Stimulated activated CD4-positive, alpha-beta T cell treated with anti-CD3 and anti-CD28 coated beads, Interleukin-12 subunit alpha, Interleukin-12 subunit beta, amount 100 ng/mL, for 24 hours (primary cell): ENCODE results near the gene KLK13.

Experiments
- DNase-seq, 2 experiments: peaks; one replicate each; pipeline ENCODE4 v3.0.0-alpha.2; 2020; ENCODE audit warnings: low read depth in 2 of 2

Gene KLK13

DNA sequence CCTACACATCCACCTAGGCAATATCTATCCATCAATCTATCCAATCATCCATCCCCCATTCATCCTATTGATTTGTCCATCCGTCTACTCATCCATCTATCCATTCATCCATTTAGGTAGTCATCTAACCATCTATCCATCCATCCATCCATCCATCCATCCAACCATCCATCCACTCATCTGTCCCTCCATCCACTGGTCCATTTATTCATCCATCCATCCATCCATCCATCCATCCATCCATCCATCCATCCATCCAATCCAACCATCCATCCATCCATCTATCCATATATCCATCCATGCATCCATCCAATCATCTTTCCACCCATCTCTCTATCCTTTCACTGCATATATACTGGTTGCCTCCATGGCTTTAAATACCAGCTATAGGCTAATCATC is 3.9 kb downstream of the KLK13 start:
- DNase-seq = no peak

DNA sequence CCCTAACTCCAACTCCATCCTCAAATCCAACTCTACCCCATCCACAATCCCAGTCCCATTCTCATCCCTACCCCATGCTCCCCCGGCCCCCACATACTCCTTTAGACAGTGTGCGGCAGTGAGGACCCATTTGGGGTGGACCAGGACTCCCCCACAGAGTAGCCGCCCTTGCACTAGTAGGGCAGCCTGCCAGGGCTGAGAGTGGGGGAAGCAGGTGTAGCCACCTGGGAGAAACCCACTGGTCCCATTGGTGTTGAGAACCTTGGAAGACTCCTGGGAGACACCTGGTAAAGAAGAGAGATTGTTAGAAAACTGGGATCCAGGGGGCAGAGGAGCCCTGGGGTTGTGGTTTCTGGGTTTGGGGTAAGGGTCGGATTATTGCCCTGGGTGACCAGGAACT is 4.6 kb downstream of the KLK13 start:
- DNase-seq = no peak

DNA sequence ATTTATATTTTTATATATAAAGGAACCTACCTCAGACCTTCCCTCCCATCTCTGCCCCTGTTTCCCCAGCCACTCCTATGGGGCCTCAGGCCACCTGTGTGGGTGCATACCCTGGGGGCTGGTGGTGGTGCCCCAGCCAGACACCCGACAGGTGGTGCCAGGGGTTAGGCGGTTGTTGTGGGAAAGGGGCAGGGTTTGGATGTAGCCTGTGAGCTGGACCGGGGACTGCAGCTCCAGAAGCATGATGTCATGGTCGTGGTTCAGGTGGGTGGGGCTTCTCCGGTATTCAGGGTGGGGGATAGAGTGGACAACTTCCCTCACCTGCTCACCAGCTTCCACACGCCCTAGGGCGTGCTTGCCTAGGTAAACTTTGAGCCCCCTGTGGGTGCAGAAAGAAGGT is 5.2 kb downstream of the KLK13 start:
- no peak for DNase-seq

DNA sequence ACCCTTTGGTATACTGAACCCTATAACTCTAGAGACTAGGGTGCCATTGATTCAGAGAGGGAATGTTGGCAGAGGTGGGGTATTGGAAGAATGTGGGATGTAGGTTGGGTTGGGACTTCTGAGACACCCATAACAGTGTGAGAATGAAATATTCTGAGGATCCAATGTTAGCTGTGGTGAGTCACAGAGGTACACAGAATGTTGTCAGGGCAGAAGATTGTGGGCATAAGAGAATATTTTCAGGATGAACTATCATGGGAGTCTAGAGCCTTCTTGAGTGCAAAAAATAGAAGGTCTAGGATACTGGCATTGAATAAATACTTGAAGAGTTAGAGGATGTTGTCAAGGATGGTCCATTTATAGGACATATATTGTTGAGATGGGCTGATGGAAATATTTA is 9.0 kb downstream of the KLK13 start:
- DNase-seq = no peak

DNA sequence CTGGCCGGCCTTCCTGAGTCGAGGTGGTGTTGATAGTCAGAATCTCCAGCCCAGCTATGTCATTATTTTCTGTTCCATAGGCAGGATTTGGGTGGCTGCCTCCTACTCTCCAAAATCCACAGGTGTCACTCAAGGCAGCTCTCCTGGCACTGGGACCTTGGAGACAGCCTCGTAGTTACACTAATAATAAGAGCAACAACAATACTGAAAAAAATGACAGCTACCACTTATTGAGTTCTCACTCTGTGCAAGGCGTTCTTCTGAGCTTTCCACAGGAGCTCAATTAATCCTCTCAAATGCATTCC is 17.9 kb downstream of the KLK13 start:
- no peak for DNase-seq

DNA sequence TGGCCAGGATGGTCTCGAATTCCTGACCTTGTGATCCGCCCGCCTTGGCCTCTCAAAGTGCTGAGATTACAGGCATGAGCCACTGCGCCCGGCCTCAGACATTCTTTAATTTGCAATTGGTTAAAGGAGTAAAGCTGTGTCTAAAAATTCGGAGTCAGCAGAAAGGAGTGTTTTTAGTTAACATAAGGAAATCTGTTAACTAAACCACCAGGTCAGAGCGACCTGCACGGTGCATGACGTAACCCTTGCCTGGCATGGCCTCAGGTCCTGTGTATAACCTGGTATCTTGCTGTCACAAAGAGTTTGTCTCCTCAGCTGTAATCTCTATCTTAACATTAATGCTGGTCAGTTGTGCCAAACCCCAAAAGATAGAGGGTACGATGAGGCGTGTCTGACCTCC is 20.6 kb downstream of the KLK13 start:
- DNase-seq = no peak

DNA sequence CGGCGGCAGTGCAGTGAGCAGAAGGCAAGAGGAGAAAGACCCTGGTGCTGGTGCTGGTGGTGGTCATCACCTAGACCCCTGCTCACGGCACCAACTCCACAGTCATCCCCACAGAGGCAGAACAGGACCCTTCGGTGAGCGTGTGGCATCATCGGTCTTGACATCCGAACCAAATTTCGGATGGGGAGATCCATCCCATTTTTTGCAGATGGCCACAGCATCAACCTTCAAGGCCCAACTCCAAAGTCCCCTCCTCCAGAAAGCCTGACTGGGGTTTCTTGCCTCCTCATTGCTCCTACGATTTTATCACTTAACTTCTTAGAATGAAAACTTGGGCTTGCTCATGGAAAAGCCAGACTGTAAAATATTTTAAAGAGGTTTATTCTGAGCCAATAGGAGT is 21.4 kb downstream of the KLK13 start:
- DNase-seq = no peak

DNA sequence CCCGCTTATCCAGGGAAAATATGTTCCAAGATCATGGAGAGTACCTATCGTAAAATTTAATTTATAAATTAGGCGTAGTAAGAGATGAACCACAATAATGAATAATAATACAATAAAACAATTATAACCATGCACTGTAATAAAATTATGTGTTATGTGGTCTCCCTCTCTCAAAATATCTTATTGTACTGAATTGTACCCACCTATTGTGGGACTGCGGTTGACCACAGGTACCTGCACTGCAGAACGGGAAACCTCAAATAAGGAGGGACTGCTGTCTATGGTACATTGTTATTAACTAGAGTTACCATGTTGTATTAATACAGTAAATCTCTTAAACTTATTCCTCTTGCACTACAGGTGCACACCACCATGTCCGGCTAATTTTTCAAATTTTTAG is 24.7 kb downstream of the KLK13 start:
- no peak for DNase-seq

DNA sequence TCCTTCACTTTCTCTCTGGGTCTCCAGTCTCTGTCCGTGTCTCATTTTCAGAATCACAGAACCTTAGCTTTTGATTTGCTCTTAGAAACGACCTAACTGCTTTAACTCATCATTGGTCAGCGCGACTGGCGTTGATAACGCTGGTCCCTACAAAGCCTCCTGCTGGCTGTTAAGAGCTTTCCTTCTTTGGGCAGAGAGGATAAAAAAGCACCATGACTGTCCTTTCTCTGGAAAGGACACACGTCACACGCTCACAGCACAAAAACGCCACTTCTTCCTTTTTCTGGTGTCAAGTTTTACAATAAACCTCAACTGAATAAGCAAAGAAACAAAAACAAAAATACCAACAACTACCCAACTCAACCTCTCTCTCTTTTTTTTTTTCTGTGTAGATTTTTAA is 28.4 kb downstream of the KLK13 start:
- no peak for DNase-seq

DNA sequence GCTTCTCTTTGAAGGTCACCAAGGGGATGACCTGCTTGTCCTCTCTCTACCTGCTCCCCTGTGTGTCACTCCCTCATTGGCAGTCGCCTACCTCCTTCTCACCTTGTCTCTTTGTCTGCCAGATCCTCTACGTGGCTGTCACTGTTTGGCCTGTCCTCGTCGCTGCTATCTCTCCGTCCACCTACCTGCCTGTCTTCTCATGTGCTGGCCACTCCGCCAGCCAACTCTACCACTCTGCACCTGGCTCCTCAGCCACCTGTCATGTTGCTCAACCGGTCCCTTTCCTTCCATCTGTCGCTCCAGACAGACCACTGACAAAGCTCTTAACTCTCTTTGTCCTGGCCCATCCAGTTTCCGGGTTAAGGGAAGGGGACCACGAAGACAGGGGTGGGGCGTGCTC is 30.2 kb downstream of the KLK13 start, which contains the start of gene KLK12:
Gene KLK12, minus strand, starts transcription at position 299 of the 400 bp plus-strand sequence. CDS start 381 bp downstream, outside the sequence.
- DNase-seq = no peak

DNA sequence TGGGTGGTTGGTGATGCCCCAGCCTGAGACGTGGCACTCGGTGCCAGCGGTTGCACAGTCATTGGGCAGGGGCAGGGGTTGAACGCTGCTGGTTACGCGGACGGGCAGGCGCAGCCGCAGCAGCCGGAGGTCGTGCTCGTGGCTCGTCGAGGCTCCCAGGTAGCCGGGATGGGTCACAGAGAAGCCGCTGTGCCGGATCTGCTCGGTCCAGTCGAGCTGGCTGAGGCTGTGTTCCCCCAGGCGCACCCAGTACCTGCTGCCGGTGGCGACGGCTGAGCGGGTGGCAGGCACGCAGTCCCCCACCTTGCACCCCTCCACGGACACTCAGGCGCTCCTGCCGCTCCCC is 33.0 kb downstream of the KLK13 start:
- DNase-seq = no peak

DNA sequence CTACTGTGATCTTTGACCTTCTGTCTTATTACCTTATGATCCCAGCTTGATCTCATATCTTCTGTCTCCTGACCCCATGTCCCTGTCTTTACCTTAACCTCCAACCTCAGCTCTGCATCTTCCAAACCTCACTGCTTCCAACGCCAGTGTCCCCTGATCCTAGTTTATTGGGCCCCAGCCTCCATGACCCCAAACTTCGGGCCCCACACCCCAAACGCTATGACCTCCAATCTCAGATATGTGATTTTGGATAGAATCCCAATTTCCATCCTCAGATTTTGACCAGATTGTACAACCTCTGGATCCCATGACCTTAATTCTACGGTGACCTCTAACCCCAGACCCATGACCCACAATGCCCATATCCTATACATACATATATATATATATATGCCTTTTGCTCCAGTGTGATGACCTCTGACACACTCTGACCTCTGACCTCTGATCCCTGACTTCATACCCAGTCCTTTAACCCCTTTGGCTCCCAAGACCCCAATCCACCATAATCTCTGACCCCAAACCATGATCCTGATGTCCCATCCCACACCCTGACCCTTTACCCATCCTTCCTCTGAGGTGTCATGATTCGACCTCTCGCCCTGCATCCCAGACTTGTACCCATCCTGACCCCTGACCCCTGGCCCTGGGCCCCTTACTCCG is 33.5 kb downstream of the KLK13 start:
- DNase-seq = no peak

DNA sequence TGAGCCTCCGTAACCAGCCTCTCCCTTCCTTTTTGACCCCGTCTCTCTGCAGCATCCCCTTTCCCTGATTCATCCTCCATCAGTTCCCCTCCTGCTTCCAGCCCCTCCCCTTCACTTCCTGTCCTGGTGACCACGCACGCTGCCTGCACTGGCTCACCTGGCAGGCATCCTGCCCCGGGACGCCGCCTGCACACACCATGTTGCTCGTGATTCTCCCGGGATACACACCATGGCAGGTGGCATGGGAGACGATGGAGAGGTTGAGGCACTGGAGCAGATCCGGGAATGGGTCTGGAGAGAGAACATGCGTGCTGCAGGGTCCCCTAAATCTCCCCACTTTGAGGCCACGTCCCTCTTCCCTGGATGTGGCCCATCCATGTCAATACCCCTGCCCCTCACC is 34.3 kb downstream of the KLK13 start:
- DNase-seq = no peak

DNA sequence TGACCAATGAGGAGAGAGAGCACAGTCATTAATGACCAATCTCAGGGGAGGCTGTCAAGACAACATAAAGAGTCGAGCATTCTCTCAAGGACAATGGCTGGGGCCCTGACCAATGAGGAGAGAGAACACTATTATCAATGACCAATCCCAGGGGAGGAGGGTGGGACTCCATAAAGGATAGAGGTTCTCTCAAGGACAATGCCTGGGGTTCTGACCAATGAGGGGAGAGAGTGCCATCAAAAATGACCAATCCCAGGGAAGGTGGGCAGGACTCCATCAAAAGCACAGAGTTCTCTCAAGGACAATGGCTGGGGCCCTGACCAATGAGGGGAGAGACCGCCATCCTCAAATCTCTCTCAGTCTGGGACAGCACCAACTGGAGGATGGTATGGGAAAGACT is 35.2 kb downstream of the KLK13 start:
- DNase-seq = no peak

DNA sequence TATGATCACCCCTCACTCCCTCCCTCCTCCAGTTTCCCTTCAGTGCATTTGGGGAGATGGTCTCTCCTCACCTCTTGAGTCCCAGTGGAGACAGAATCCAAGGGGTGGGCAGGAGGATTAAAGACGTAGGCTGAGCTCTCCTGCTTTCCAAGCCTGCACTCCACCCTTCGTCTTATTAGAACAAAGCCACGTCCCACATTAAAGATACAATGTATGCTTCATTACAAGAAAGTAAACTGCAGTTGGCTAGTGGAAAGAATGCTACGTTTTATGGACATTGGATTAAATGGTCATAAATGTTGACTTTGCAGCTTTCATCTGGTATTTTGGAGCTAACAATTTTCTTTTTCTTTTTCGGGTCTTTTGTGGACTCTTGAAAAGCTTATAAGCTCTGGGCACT is 37.0 kb downstream of the KLK13 start:
- DNase-seq = no peak

DNA sequence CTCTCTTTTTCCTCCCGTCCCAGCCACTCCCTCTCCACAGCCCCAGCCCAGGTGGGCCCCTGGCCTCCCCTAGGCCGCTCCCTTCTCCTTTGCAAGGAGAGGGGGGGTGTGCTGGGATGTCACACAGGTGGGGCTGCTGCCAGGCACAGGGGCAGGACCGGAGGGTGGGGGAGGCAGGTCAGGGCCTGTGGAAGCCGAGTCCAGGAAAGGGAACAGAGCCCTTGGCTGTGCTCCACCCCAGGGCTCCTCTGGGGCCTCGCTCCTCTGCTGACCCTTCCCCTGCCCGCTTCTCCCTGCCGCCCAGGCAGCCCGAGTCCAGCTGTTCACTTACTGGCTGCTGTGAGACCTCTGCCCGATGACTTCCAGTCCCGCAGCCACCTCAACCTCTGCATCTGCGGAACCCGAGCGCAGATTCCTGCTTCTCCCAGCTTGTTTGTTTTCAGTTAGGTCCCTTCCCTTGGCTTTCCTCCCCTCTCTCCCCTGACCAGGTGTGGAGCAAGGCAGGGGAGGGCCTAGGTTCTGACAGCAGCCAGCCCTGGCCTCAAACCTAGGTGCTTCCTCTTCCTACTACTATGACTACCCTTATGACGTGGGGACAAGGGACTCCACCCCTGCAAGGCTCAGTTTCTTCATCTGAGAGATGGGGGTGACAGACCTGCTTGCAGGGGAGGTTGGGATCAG is 37.6 kb downstream of the KLK13 start:
- no peak for DNase-seq

DNA sequence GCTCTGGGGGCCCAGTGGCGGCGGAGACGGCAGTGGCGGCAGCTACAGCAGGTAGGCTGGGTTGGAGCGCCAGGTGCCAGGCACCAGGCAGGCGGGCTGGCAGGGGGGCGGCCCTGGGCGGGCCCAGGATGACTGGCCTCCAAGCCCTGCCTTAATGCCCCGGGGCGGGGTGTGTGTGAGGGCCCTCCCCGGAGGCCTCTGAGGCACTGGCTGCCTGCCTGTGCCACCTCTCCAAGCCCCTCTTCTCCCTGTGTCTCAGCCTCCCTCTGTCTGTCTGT is 38.4 kb downstream of the KLK13 start, which contains the start of gene KLK11:
Gene KLK11, minus strand, starts transcription at position 63 of the 278 bp plus-strand sequence. CDS start 985 bp downstream, outside the sequence.
- DNase-seq = no peak

DNA sequence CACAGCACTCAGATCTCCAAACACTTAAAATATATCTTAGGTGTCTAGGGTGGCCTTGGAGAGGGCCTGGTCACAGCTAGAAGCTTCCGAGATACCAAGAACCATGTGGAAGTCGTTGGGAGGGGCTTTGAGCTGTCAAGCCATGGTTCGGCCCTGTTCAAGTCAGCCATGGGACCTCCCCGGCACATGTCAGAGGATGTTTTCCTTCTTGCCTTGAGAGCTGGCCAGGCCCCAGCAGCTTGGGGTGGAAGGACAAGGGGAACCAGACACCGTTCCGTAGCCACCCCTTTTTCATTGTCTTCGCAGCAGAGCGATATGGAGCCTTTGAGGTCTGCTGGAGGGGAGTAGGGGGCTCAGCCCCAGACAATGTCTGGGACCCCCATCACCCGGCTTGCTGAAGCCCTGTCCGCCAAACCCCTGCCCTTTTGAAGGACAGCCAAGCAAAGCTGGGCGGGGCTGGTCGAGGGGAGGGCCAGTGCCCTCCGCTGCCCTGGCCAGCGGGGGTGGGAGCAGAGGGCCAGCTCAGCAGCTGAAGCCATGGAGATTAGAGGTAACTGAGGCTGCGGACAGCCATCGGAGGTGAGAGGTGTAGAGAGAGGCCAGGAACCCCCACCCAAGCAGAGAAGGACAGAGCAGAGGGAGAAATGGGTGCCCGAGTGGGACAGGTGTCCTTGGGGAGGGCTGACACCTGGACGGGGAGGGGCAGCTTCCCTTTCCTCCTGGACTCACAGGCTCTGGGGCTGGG is 38.9 kb downstream of the KLK13 start:
- DNase-seq = no peak

DNA sequence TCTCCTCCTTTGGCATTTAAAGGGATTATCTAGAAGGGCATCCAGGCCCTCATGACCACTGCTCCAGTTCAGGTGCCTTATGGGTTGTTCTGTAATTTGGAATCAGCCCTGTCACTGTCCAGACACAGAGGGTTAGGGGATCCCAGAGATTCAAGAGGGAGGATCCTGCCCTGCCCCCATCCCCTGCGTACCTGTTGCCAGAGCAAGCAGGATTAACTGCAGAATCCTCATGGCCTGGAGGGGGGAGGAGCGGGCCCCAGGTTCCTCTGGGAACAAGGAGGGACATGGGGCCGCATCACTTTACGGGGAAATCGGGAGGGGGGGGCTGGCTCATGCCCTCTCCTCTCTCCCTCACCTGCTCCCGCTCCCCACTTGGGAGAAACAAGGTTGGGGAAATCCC is 39.5 kb downstream of the KLK13 start:
- DNase-seq = no peak

DNA sequence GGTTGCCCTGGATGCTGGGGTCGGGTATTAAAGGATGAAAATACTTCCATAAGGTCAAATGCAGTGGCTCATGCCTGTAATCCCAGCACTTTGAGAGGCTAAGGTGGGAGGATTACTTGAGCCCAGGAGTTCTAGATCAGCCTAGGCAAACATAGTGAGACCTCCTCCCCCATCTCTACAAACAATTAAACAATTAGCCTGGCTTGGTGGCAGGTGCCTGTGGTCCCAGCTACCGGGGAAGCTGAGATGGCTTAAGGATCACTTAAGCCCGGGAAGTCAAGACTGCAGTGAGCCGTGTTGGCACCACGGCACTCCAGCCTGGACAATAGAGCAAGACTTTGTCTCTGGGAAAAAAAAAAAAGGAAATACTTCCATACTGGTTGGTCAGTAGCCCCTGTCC is 40.0 kb downstream of the KLK13 start:
- DNase-seq = no peak

DNA sequence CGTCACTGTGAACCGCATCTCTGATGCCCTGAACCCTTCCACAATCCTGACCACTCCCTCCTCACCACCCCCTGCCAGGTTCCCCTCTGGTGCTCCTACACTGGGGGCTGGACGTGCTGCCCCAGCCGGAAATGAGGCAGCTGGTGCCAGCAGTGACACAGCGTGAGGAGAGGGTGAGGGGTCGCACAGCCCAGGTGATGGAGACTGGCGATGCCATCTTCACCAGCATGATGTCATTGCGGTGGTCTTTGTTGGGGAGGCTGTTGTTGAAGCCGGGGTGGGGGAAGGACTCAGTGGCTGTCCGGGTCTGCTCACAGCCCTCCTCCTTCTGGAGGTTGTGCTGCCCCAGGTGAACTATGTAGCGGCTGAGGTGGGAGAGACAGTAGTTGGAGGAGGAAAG is 40.9 kb downstream of the KLK13 start:
- DNase-seq = no peak

DNA sequence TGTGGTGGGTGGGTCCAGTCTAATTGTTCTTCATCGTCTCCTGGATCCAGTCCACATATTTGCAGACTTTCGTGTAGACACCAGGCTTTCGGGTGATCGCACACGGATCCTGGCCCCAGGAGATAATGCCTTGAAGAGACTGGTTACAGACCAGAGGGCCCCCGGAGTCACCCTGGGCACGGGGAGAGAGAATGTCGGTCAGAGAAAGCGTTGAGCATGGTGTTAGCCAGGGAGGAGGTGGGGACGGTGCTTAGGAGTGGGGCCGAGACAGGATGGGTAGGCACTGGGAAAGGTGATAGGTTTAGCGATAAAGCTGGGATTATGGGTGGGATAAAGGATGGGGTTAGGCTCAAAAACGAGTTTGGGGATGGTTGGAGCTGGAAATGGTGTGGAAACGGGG is 42.4 kb downstream of the KLK13 start:
- DNase-seq = no peak

DNA sequence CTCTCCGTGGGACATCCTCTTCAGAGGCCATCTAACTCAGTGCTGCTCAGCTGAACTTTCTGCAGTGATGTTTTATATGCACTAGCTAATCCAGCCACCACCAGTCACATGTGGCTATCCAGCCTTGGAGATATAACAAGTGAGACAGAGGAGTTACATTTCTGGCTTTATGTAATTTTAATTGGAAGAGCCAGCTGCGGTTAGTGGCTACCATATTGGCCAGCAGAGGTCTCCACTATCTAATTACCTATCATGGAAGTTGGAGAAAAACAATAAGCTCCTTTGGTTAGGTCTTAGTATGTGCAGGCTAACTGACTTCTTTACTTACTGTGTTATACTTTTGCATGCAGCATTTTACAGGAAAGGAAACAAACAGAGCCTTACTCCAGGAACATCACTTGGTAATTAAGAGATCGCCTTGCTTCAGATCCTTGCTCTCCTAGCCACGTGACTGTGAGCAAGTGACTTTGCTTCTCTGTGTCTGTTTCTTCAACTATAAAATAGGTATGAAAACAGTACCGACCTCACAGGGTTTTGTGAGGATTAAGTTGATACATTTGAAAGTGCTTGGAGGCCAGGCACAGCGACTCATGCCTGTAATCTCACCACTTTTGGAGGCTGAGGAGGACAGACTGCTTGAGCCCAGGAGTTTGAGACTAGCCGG is 43.8 kb downstream of the KLK13 start:
- DNase-seq = no peak
